Astrocyte (in vitro differentiated cells and primary cell): ENCODE data around the gene PCDHA13. TPM values are rescaled to one million over a fixed set of nuclear protein-coding genes. Genes with fewer than 3 reads are reported as not detected.
A peak's percentile ranks its signal among the peaks of the same experiment; 100 is the strongest.

ENCODE experiments used
- DNase-seq: peaks from one replicate; pipeline ENCODE4 v3.0.0-alpha.2; 2010; ENCODE audit warnings: low read depth
- FAIRE-seq: peaks from 2 replicates; lab custom pipeline; 2011; peaks lifted over from hg19 to GRCh38; lab: Jason Lieb, UNC
- H2AFZ ChIP-seq: 2 replicates; pipeline ENCODE4 v1.6.0; 2012; ENCODE audit warnings: low read depth, low read length, inconsistent platforms
- H3K27ac ChIP-seq: 2 replicates; pipeline ENCODE4 v1.5.1; 2011; ENCODE audit warnings: low read depth, low read length, inconsistent platforms
- H3K27me3 ChIP-seq: 2 replicates; pipeline ENCODE4 v1.6.0; 2011; ENCODE audit warnings: low read length, inconsistent platforms; ENCODE audit not compliant: insufficient read depth
- H3K36me3 ChIP-seq: 2 replicates; pipeline ENCODE4 v1.5.1; 2011; ENCODE audit warnings: low read length, inconsistent platforms; ENCODE audit not compliant: insufficient read depth
- H3K4me1 ChIP-seq: 2 replicates; pipeline ENCODE4 v1.5.1; 2011; ENCODE audit warnings: low read length, inconsistent platforms; ENCODE audit not compliant: insufficient read depth
- H3K4me2 ChIP-seq: 2 replicates; pipeline ENCODE4 v1.6.0; 2012; ENCODE audit warnings: low read length, inconsistent platforms
- H3K4me3 ChIP-seq: 2 replicates; pipeline ENCODE4 v1.5.1; 2011; ENCODE audit warnings: low read depth, mild to moderate bottlenecking, low read length, inconsistent platforms; ENCODE audit not compliant: insufficient read depth
- H3K79me2 ChIP-seq: 2 replicates; pipeline ENCODE4 v1.6.0; 2012; ENCODE audit warnings: mild to moderate bottlenecking, low read length, inconsistent platforms; ENCODE audit not compliant: insufficient read depth
- H3K9ac ChIP-seq: 2 replicates; pipeline ENCODE4 v1.6.0; 2012; ENCODE audit warnings: mild to moderate bottlenecking, low read length, inconsistent platforms
- H3K9me3 ChIP-seq: 2 replicates; pipeline ENCODE4 v1.5.1; 2012; ENCODE audit warnings: low read depth, mild to moderate bottlenecking, low read length, inconsistent platforms; ENCODE audit not compliant: insufficient read depth
- H4K20me1 ChIP-seq: 2 replicates; pipeline ENCODE4 v1.6.0; 2012; ENCODE audit warnings: low read length, inconsistent platforms; ENCODE audit not compliant: insufficient read depth
- H3K27ac Mint-ChIP-seq: one replicate; pipeline ENCODE4 v1.8.0; 2021; ENCODE audit warnings: mild to moderate bottlenecking, mixed read lengths; ENCODE audit not compliant: unreplicated experiment
- H3K27me3 Mint-ChIP-seq: one replicate; pipeline ENCODE4 v1.8.0; 2021; ENCODE audit warnings: low read depth, mixed read lengths; ENCODE audit not compliant: unreplicated experiment
- H3K36me3 Mint-ChIP-seq: one replicate; pipeline ENCODE4 v1.8.0; 2021; ENCODE audit warnings: low read depth, mixed read lengths; ENCODE audit not compliant: unreplicated experiment
- H3K4me1 Mint-ChIP-seq: one replicate; pipeline ENCODE4 v1.8.0; 2021; ENCODE audit warnings: low read depth, mixed read lengths; ENCODE audit not compliant: unreplicated experiment
- H3K4me3 Mint-ChIP-seq: one replicate; pipeline ENCODE4 v1.8.0; 2021; ENCODE audit warnings: mild to moderate bottlenecking, moderate library complexity, mixed read lengths; ENCODE audit not compliant: unreplicated experiment
- H3K9me3 Mint-ChIP-seq: one replicate; pipeline ENCODE4 v1.8.0; 2021; ENCODE audit warnings: mild to moderate bottlenecking, mixed read lengths; ENCODE audit not compliant: unreplicated experiment
- EZH2 ChIP-seq: IDR thresholded peaks from 2 replicates; pipeline ENCODE4 v1.6.1; 2012; ENCODE audit warnings: mild to moderate bottlenecking, low read length, inconsistent platforms; ENCODE audit not compliant: insufficient read depth
- total RNA-seq: library from RNA; stranded (reverse); gene quantifications from 2 replicates; pipeline ENCODE4 v1.2.1, GENCODE V29; 2021
- TF ChIP-seq, protein P1 (sequence below): IDR thresholded peaks from 2 replicates; pipeline ENCODE4 v1.5.1; 2011; ENCODE audit warnings: low read depth, mild to moderate bottlenecking, inconsistent platforms, low read length, moderate library complexity; ENCODE audit not compliant: insufficient read depth

The PCDHA13 gene
- total RNA-seq, 1 donor from 2014 or later: 1.7 TPM

DNA sequence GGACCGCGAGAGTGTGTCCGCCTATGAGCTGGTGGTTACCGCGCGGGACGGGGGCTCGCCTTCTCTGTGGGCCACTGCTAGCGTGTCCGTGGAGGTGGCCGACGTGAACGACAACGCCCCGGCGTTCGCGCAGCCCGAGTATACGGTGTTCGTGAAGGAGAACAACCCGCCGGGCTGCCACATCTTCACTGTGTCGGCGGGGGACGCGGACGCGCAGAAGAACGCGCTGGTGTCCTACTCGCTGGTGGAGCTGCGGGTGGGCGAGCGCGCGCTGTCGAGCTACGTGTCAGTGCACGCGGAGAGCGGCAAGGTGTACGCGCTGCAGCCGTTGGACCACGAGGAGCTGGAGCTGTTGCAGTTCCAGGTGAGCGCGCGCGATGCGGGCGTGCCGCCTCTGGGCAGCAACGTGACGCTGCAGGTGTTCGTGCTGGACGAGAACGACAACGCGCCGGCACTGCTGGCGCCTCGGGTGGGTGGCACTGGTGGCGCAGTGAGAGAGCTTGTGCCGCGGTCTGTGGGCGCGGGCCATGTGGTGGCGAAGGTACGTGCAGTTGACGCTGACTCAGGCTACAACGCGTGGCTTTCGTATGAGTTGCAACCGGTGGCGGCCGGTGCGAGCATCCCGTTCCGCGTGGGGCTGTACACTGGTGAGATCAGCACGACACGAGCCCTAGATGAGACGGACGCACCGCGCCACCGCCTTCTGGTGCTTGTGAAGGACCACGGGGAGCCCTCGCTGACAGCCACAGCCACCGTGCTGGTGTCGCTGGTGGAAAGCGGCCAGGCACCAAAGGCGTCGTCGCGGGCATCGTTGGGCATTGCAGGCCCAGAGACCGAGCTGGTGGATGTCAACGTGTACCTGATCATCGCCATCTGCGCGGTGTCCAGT, 46.1 kb upstream of the PCDHA13 start:
- Mint-ChIP-seq H3K27ac (no peak overlapping the region), H3K27me3 (no peaks in the 10 kb centered on the region), H3K36me3 (peaks cover 9% of the 10 kb centered on the region), H3K4me3 (no peak overlapping the region), H3K4me1 (no peaks in the 10 kb centered on the region), H3K9me3 (peaks cover 5% of the 10 kb centered on the region)
- H3K4me2 ChIP-seq: no peak overlapping the region
- FAIRE-seq (no peak), DNase-seq (no peak)
- no peak overlapping the region for H2AFZ ChIP-seq
- H3K27me3 ChIP-seq: no peaks in the 10 kb centered on the region
- H3K27ac ChIP-seq: no peak overlapping the region
- no peaks in the 10 kb centered on the region for H4K20me1 ChIP-seq
- no peaks in the 10 kb centered on the region for H3K36me3 ChIP-seq
- peaks cover 14% of the 10 kb centered on the region for H3K9me3 ChIP-seq
- TF ChIP-seq, protein P1, sequence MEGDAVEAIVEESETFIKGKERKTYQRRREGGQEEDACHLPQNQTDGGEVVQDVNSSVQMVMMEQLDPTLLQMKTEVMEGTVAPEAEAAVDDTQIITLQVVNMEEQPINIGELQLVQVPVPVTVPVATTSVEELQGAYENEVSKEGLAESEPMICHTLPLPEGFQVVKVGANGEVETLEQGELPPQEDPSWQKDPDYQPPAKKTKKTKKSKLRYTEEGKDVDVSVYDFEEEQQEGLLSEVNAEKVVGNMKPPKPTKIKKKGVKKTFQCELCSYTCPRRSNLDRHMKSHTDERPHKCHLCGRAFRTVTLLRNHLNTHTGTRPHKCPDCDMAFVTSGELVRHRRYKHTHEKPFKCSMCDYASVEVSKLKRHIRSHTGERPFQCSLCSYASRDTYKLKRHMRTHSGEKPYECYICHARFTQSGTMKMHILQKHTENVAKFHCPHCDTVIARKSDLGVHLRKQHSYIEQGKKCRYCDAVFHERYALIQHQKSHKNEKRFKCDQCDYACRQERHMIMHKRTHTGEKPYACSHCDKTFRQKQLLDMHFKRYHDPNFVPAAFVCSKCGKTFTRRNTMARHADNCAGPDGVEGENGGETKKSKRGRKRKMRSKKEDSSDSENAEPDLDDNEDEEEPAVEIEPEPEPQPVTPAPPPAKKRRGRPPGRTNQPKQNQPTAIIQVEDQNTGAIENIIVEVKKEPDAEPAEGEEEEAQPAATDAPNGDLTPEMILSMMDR: no peak
- no peak for TF ChIP-seq EZH2
- no peaks in the 10 kb centered on the region for H3K79me2 ChIP-seq
- no peak overlapping the region for H3K9ac ChIP-seq
- no peaks in the 10 kb centered on the region for H3K4me1 ChIP-seq
- no peak overlapping the region for H3K4me3 ChIP-seq

DNA sequence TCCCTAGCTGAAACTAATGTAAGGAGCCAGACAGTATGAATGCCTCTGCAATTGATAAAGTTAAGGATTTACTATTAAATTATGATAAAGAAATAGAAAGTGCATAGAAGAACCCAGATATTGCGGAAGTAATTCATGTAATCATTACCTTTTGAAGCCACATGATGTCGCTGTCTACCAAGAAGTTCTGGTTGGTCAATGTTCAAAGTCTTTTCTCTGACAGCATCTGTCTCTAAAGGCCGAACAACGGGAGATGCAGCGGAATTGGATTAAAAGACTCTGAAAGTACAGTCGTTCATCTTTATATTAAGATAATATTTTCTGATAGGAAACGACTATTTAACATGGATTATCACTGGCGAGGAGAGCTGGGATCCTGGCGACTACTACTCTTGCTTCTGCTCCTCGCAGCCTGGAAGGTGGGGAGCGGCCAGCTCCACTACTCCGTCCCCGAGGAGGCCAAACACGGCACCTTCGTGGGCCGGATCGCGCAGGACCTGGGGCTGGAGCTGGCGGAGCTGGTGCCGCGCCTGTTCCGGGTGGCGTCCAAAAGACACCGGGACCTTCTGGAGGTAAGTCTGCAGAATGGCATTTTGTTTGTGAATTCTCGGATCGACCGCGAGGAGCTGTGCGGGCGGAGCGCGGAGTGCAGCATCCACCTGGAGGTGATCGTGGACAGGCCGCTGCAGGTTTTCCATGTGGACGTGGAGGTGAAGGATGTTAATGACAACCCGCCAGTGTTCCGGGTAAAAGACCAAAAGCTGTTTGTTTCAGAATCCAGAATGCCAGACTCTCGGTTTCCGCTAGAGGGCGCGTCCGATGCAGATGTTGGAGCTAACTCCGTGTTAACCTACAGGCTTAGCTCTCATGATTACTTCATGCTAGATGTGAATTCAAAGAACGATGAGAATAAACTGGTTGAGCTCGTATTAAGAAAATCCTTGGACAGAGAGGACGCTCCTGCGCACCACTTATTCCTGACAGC, 40.7 kb upstream of the PCDHA13 start, which contains the start of gene PCDHA8:
Gene PCDHA8 (plus strand): TSS at position 210 of the 985 bp plus-strand sequence. CDS start 135 bp downstream, at position 345.
- Histone ChIP-seq H2AFZ (no peak within 1 kb of the TSS), H3K27me3 (no peaks in the 10 kb centered on the region), H3K4me1 (no peaks in the 10 kb centered on the region), H3K27ac (no peak within 1 kb of the TSS), H4K20me1 (no peaks in the 10 kb centered on the region), H3K79me2 (no peaks in the 10 kb centered on the region), H3K36me3 (no peaks in the 10 kb centered on the region), H3K4me3 (no peak within 1 kb of the TSS), H3K9ac (no peak within 1 kb of the TSS), H3K9me3 (peaks cover 3% of the 10 kb centered on the region), H3K4me2 (no peak within 1 kb of the TSS)
- H3K36me3 Mint-ChIP-seq: peaks cover 16% of the 10 kb centered on the region
- H3K4me3 Mint-ChIP-seq: no peak within 1 kb of the TSS
- H3K27me3 Mint-ChIP-seq: no peaks in the 10 kb centered on the region
- DNase-seq (no peak), FAIRE-seq (no peak)
- TF ChIP-seq, protein P1: peak; percentile 5
- TF ChIP-seq EZH2: no peak
- no peaks in the 10 kb centered on the region for H3K4me1 Mint-ChIP-seq
- no peak within 1 kb of the TSS for H3K27ac Mint-ChIP-seq
- peaks cover 5% of the 10 kb centered on the region for H3K9me3 Mint-ChIP-seq
